ENCODE data around the gene SINHCAF.
"Not testable (repeated sequence)": the region's sequence is repeated elsewhere in the genome, so short reads cannot be mapped to it uniquely, and the experiment has no call there.

Gene SINHCAF

DNA sequence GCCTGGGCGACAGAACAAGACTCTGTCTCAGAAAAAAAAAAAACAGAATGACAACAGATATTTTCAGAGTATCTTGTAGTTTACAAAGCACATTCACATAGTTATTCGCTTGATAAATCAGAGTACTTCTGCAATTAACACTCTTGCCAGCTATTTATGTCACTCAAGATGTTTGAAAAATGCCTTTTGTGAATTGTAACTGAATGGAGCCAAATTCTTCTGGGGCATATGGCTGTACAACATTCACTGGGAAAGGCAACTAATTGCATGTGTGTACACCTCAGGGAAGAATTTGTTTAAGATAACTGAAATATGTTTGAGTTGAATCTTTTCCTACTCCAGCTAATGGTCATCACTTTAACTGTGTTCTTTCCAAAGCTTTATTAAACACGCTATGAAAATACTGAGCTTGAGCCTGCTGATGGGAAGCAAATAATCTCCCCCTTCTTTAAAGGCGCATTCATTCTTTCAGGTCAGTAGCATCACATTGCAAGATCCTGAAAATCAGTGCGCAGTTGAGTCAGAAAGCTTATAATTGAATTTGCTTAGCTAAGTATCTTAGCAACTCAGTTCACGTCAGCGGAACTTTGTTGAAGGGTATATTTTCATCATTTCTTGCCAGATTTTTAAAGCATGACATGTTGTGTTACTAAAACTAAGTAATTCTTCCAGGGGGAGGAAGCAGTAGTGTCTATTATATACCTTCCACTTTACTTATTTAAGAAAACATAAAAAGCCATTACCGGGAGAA lies 66.6 kb downstream of the SINHCAF start:
- DNase-seq (ENCODE audit: low read depth): no peak
- TF ChIP-seq, protein P1, sequence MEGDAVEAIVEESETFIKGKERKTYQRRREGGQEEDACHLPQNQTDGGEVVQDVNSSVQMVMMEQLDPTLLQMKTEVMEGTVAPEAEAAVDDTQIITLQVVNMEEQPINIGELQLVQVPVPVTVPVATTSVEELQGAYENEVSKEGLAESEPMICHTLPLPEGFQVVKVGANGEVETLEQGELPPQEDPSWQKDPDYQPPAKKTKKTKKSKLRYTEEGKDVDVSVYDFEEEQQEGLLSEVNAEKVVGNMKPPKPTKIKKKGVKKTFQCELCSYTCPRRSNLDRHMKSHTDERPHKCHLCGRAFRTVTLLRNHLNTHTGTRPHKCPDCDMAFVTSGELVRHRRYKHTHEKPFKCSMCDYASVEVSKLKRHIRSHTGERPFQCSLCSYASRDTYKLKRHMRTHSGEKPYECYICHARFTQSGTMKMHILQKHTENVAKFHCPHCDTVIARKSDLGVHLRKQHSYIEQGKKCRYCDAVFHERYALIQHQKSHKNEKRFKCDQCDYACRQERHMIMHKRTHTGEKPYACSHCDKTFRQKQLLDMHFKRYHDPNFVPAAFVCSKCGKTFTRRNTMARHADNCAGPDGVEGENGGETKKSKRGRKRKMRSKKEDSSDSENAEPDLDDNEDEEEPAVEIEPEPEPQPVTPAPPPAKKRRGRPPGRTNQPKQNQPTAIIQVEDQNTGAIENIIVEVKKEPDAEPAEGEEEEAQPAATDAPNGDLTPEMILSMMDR (IDR thresholded peaks at IDR 0.05; ENCODE audit: insufficient read depth, low read depth, low read length, missing control alignments): no peak
- no peak overlapping the region for H3K4me3 ChIP-seq (ENCODE audit: low read depth, low read length)

DNA sequence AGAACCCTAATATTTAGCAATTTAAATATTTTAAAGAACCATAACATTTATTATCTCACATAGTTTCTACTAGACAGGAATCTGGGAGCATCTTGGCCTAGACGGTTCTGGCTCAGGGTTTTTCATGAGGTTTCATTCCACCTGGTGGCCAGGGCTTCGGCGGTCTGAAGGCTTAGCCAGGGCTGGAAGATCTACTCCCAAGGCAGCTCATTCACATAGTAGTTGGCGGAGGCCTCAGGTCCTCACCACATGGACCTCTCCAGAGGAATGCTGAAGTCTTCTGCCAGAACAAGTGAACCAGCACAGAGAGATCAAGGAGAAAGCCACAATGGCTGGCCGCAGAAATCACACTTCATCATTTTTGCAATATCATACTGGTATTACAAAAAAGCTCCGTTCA lies 68.2 kb downstream of the SINHCAF start:
- H3K4me3 ChIP-seq (ENCODE audit: low read depth, low read length): no peak overlapping the region
- TF ChIP-seq, protein P1 (IDR thresholded peaks at IDR 0.05; ENCODE audit: insufficient read depth, low read depth, low read length, missing control alignments): no peak
- DNase-seq (ENCODE audit: low read depth): no peak

DNA sequence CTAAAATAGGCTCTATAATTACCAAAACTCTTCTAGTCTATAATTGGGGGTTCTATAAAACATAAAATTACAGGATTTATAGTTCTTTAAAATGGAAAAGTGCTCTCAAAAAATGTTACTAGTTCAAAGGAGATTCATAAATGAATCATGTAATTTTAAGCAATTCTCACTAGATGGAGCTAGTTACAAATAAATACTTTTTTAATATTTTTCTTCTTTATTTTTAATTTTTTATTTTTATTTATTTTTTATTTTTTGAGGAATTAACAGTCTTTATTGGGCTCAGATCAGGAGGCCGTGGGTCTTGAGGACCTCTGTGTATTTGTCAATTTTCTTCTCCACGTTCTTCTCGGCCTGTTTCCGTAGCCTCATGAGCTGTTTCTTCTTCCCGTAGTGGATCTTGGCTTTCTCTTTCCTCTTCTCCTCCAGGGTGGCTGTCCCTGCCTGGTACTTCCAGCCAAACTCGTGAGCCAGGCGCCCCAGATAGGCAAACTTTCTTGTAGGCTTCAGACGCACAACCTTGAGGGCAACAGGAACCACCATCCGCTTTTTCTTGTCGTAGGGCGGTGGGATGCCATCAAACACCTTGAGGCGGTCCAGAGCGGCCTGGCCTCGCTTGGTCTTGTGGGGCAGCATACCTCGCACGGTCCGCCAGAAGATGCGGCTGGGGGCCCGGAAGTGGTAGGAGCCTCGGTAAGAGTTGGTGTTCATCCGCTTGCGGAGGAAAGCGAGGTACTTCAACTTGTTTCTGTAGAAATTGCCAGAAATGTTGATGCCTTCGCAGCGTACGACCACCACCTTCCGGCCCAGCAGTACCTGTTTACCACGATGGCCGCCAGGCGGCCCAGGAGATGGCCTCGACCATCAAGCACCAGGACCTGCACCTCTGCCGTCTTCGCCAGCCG lies 74.0 kb downstream of the SINHCAF start:
- DNase-seq (ENCODE audit: low read depth): not testable (repeated sequence)
- H3K4me3 ChIP-seq (ENCODE audit: low read depth, low read length): peak overlapping the region; percentile 46

DNA sequence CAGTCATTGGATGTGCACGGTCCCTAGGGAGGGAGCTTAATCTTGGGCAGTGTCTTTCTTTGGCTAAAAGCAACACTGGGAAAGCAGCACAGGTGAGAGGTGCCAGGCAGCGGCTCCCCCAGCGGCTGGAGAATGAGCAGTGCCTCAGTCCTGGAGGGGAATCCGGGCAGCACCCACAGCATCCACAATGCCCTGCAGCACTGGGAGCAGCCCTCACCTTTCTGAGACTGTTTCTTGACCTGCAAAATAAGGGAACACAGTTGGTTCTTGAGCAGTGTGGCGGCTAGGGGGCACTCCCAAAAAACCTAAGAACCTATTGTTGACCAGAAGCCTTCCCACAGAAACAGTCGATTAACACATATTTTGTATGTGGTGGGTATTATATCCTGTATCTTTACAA lies 75.8 kb downstream of the SINHCAF start:
- DNase-seq (ENCODE audit: low read depth): no peak
- no peak overlapping the region for H3K4me3 ChIP-seq (ENCODE audit: low read depth, low read length)
- TF ChIP-seq, protein P1 (IDR thresholded peaks at IDR 0.05; ENCODE audit: insufficient read depth, low read depth, low read length, missing control alignments): no peak

DNA sequence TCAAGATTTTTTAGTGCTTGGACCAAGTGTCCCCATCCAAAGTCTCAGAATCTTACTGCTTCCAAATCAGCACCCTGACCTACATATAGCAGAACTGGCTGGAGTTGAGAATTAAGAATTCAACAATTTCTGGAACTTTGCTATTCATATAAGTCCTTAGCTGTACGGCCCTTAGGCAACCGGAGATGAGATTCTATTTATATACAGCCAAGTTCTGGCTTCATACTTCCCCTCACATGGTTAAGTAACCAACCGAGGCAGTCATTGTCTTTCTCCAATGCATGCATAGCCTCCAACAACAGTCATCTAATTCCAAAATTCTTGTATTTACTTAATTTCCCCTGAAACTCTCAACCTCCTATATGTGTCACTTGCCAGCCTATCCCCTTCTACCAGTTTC lies 76.6 kb downstream of the SINHCAF start:
- DNase-seq (ENCODE audit: low read depth): no peak
- no peak overlapping the region for H3K4me3 ChIP-seq (ENCODE audit: low read depth, low read length)
- TF ChIP-seq, protein P1 (IDR thresholded peaks at IDR 0.05; ENCODE audit: insufficient read depth, low read depth, low read length, missing control alignments): no peak

DNA sequence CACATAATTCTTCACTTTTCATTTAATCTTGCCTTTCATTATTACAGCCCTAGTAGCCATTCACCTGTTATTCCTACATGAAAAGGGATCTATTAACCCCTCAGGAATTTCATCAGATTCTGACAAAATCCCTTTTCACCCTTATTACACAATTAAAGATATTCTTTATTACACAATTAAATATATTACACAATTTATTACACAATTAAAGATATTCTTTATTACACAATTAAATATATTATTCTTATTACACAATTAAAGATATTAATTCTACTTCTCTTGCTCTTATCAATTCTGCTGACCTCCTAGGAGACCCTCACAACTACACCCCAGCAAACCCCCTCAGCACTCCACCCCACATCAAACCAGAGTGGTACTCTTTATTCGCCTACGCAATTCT lies 77.1 kb downstream of the SINHCAF start:
- TF ChIP-seq, protein P1 (IDR thresholded peaks at IDR 0.05; ENCODE audit: insufficient read depth, low read depth, low read length, missing control alignments): no peak
- no peak overlapping the region for H3K4me3 ChIP-seq (ENCODE audit: low read depth, low read length)
- DNase-seq (ENCODE audit: low read depth): no peak

DNA sequence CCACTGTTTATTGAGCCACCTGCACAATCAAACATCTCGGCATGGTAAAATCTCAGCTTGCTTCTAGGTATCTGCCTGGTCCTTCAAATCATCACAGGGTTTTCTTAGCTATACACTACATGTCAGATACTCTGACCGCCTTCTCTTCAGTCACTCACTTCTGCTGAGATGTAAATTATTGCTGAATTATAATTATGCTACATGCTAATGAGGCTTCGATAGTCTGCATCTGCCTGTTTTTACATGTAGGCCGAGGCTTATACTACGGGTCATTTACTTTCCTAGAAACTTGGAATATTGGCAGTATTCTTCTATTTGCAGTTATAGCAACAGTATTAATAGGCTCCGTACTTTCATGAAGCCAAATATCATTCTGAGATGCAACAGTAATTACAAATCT lies 77.6 kb downstream of the SINHCAF start:
- no peak for DNase-seq (ENCODE audit: low read depth)
- TF ChIP-seq, protein P1 (IDR thresholded peaks at IDR 0.05; ENCODE audit: insufficient read depth, low read depth, low read length, missing control alignments): no peak
- no peak overlapping the region for H3K4me3 ChIP-seq (ENCODE audit: low read depth, low read length)
